Gastrocnemius medialis (tissue), 4 donors: ENCODE measurements around the gene DCUN1D4.

Source experiments
- CTCF ChIP-seq, 5 experiments: fragments of 450-650 bp in 3 of 5; fragments of 200-600 bp in 2 of 5; sonication (generic) in 2 of 5; IDR thresholded peaks in 4 of 5; conservative IDR thresholded peaks in 1 of 5; 1 replicate in 4 of 5; 2 replicates in 1 of 5; pipeline ENCODE4 v1.5.1; 2016 to 2019; ENCODE audit warnings: antibody characterized with exemption in 5 of 5, mild to moderate bottlenecking in 3 of 5, moderate library complexity in 3 of 5
- POLR2A ChIP-seq, 2 donors: fragments of 450-650 bp; IDR thresholded peaks; one replicate each; pipeline ENCODE4 v1.6.1; 2017; ENCODE audit warnings: antibody characterized with exemption in 2 of 2, mild to moderate bottlenecking in 2 of 2, moderate library complexity in 2 of 2

- TF ChIP-seq CTCF (IDR thresholded peaks at IDR 0.05 in 4 of 5, conservative IDR thresholded peaks at IDR 0.05 in 1 of 5) (no peak), POLR2A (IDR thresholded peaks at IDR 0.05) (no peak)
These were observed 27.7 kb downstream of the DCUN1D4 start for GRCh38 chr4:51870441-51871188.
